A673 (cell line): ENCODE results near the gene NDOR1.

Experiments
- EZH2 ChIP-seq: fragments of 200-600 bp; sonication (generic); IDR thresholded peaks from 2 replicates; pipeline ENCODE4 v1.6.1; 2017; ENCODE audit warnings: borderline replicate concordance, low read depth, mild to moderate bottlenecking, mixed read lengths, antibody characterized with exemption, low read length; ENCODE audit not compliant: poor library complexity, severe bottlenecking
- TF ChIP-seq, protein P1 (sequence below): fragments of 300-800, 200-600 bp; sonication (generic); conservative IDR thresholded peaks from 2 replicates; pipeline ENCODE4 v1.5.1; 2017; ENCODE audit warnings: low read depth, mild to moderate bottlenecking, antibody characterized with exemption, low read length, moderate library complexity, mixed read lengths

DNA sequence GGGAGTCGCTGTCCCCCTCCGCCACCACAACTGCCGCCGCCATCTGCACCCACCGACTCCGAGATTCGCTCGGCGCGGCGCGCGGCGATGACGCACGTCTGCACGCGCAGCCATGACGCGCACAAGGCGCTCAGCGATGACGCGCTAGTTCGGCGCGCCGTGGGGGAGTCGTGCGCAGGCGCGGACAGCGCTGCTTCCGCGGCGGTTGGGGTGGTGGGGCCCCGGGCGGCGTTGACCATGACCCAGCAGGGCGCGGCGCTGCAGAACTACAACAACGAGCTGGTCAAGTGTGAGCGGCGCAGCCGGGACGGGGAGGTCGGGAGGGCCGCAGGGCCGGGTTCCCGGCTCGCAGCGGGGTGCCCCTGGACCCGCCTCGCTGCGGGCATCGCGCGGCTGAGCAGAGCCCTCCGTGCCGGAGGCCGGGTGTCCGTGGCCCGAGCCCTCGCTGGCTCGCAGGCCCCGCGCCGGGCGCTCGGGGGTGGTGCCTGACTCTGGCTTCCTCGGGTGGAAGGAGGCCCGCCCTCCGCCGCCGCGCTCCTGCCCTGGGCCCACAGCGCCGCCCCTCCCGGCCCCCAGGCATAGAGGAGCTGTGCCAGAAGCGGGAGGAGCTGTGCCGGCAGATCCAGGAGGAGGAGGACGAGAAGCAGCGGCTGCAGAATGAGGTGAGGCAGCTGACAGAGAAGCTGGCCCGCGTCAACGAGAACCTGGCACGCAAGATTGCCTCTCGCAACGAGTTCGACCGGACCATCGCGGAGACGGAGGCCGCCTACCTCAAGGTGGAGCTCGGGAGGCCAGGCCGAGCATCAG, 16.8 kb upstream of the NDOR1 start, which contains the start of the genes ANAPC2 and SSNA1:
- no peak for TF ChIP-seq EZH2
- TF ChIP-seq, protein P1, sequence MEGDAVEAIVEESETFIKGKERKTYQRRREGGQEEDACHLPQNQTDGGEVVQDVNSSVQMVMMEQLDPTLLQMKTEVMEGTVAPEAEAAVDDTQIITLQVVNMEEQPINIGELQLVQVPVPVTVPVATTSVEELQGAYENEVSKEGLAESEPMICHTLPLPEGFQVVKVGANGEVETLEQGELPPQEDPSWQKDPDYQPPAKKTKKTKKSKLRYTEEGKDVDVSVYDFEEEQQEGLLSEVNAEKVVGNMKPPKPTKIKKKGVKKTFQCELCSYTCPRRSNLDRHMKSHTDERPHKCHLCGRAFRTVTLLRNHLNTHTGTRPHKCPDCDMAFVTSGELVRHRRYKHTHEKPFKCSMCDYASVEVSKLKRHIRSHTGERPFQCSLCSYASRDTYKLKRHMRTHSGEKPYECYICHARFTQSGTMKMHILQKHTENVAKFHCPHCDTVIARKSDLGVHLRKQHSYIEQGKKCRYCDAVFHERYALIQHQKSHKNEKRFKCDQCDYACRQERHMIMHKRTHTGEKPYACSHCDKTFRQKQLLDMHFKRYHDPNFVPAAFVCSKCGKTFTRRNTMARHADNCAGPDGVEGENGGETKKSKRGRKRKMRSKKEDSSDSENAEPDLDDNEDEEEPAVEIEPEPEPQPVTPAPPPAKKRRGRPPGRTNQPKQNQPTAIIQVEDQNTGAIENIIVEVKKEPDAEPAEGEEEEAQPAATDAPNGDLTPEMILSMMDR = peak; percentile 45
